Activated naive CD8-positive, alpha-beta T cell treated with anti-CD3 and anti-CD28 coated beads, Interleukin-2, amount 50 U/mL, for 24 hours (primary cell): ENCODE measurements around the gene LATS1.
"Not testable (repeated sequence)": the region's sequence is repeated elsewhere in the genome, so short reads cannot be mapped to it uniquely, and the experiment has no call there.

ENCODE experiments used
- ATAC-seq: fragments of 150-1000 bp; cut with Tn5 transposase; one replicate; pipeline ENCODE4 v1.10.0; 2021
- DNase-seq: peaks from one replicate; pipeline ENCODE4 v3.0.0; 2021
- H3K27ac Mint-ChIP-seq: one replicate; pipeline ENCODE4 v1.8.0; 2021; ENCODE audit warnings: mild to moderate bottlenecking, mixed read lengths
- H3K27me3 Mint-ChIP-seq: one replicate; pipeline ENCODE4 v1.8.0; 2021; ENCODE audit warnings: mixed read lengths
- H3K36me3 Mint-ChIP-seq: one replicate; pipeline ENCODE4 v1.8.0; 2021; ENCODE audit warnings: low read depth, mixed read lengths
- H3K4me1 Mint-ChIP-seq: one replicate; pipeline ENCODE4 v1.8.0; 2021; ENCODE audit warnings: mixed read lengths
- H3K4me3 Mint-ChIP-seq: one replicate; pipeline ENCODE4 v1.8.0; 2021; ENCODE audit warnings: mild to moderate bottlenecking, moderate library complexity, mixed read lengths
- H3K9me3 Mint-ChIP-seq: one replicate; pipeline ENCODE4 v1.8.0; 2021; ENCODE audit warnings: mixed read lengths

LATS1 gene

GRCh38 chr6:149749082-149749593 lies 31.2 kb upstream of the LATS1 start:
- peak overlapping the region; percentile 84 for H3K27ac Mint-ChIP-seq
- peaks cover 61% of the 10 kb centered on the region for H3K4me1 Mint-ChIP-seq
- peak overlapping the region; percentile 92 for H3K4me3 Mint-ChIP-seq
- DNase-seq, H3K36me3 Mint-ChIP-seq, H3K9me3 Mint-ChIP-seq, H3K27me3 Mint-ChIP-seq: not testable (repeated sequence)
- ATAC-seq, result peak; percentile 5

DNA sequence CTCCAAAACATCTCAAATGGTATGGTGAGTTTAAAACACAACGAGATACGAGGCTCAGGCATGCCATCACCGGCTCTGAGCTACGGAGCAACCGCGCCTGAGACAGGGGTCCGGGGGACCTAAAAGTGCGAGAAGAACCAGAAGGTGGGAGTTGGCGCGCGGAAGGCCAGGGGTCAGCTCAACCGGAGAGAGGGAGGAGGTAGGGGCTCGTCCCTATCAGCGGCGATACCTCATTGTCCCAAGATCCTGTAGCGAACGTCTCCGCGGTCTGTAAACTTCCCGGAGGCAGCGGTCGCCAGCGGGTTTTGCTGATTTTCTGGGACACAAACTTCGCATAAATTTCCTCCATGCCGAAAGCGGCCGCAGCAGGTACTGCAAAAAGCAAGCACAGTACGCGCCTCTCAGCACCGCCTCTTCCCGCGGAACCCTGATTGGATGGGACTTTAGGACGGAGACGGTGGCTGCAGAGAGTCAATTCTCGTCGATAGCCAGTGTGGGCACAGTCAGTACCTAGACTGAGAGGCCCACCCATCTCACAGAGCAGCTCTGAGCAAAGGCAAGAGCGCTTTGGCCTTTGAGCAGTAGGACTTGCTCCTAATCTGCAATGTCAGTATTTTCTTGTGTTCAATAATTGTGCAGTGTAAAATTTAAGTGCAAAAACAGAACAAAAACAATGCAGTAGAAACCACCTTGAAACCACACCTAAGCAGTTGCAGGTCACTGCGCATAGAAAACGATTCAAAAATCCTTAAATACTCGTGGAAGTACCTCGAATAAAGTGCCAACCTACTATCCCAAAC lies 28.4 kb upstream of the LATS1 start, which contains the start of gene NUP43:
Gene NUP43 (minus strand): TSS at position 383 of the 800 bp plus-strand sequence. CDS start 34 bp downstream, at position 349.
- Mint-ChIP-seq H3K4me1 (peaks cover 45% of the 10 kb centered on the region), H3K27me3 (no peaks in the 10 kb centered on the region), H3K27ac (peak within 1 kb of the TSS; percentile 87), H3K4me3 (peak within 1 kb of the TSS; percentile 97), H3K36me3 (peaks cover 18% of the 10 kb centered on the region), H3K9me3 (no peaks in the 10 kb centered on the region)
- peak; percentile 93 for DNase-seq
- peak; percentile 66 for ATAC-seq

GRCh38 chr6:149745252-149745651 lies 27.4 kb upstream of the LATS1 start:
- H3K4me3 Mint-ChIP-seq, result peak overlapping the region; percentile 97
- not testable (repeated sequence) for H3K9me3 Mint-ChIP-seq, DNase-seq, ATAC-seq, H3K27me3 Mint-ChIP-seq
- peaks cover 25% of the 10 kb centered on the region for H3K36me3 Mint-ChIP-seq
- H3K4me1 Mint-ChIP-seq, result peaks cover 35% of the 10 kb centered on the region
- H3K27ac Mint-ChIP-seq, result peak overlapping the region; percentile 87

- H3K27me3 Mint-ChIP-seq, result no peaks in the 10 kb centered on the region
- no peak overlapping the region for H3K27ac Mint-ChIP-seq
- DNase-seq (no peak), ATAC-seq (no peak)
- no peak overlapping the region for H3K4me3 Mint-ChIP-seq
- peaks cover 31% of the 10 kb centered on the region for H3K36me3 Mint-ChIP-seq
- H3K9me3 Mint-ChIP-seq, result no peaks in the 10 kb centered on the region
- no peaks in the 10 kb centered on the region for H3K4me1 Mint-ChIP-seq
Observed at GRCh38 chr6:149734915-149735314, 17.0 kb upstream of the LATS1 start.

DNA sequence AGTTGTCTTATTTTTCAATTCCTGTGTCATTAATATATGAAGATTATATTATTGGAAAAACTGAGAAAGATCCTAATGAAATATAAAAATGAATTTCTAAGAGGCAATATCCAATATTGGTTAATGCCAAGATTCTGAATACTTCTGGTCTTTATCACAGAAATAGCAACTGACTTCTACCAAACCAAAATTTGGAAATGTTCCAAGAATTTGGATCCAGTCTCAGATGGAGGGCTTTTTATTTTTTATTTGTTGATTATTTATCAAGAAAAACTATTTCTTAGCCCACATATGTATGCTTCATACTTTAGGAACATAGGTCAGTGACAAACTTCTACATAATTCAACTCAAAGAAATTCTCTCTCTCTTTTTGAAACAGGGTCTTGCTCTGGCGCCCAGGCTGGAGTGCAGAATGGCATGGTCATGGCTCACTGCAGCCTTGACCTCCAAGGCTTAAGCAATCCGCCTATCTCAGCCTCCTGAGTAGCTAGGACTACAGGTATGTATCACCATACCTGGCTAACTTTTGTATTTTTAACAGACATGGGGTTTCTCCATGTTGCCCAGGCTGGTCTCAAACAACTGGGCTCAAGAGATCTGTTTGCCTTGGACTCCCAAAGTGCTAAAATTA lies 15.3 kb upstream of the LATS1 start:
- ATAC-seq (no peak), DNase-seq (no peak)
- Mint-ChIP-seq H3K9me3 (no peaks in the 10 kb centered on the region), H3K4me1 (peaks cover 10% of the 10 kb centered on the region), H3K4me3 (no peak overlapping the region), H3K27me3 (no peaks in the 10 kb centered on the region), H3K36me3 (peaks cover 36% of the 10 kb centered on the region), H3K27ac (no peak overlapping the region)

DNA sequence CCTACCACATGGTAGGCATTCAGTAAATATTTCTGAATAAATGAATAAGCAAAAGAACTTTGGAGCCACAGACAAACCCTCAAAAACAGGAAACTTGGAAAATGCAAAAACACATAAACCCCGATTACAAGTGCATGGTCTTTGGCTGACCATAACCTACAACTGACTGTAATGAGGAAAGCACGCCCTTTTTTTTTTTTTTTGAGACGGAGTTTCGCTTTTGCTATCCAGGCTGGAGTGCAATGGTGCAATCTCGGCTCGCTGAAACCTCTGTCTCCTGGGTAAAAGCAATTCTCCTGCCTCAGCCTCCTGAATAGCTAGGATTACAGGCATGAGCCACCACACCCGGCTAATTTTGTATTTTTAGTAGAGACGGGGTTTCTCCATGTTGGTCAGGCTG lies 11.9 kb upstream of the LATS1 start:
- DNase-seq (no peak), ATAC-seq (no peak)
- Mint-ChIP-seq H3K4me3 (no peak overlapping the region), H3K36me3 (peaks cover 38% of the 10 kb centered on the region), H3K9me3 (no peaks in the 10 kb centered on the region), H3K4me1 (peaks cover 10% of the 10 kb centered on the region), H3K27ac (no peak overlapping the region), H3K27me3 (no peaks in the 10 kb centered on the region)

- Mint-ChIP-seq H3K4me3 (no peak overlapping the region), H3K36me3 (peaks cover 43% of the 10 kb centered on the region), H3K9me3 (no peaks in the 10 kb centered on the region), H3K27me3 (no peaks in the 10 kb centered on the region), H3K4me1 (peaks cover 11% of the 10 kb centered on the region), H3K27ac (peak overlapping the region; percentile 64)
- DNase-seq, result no peak
- no peak for ATAC-seq
Observed at GRCh38 chr6:149728499-149729234, 10.8 kb upstream of the LATS1 start.

DNA sequence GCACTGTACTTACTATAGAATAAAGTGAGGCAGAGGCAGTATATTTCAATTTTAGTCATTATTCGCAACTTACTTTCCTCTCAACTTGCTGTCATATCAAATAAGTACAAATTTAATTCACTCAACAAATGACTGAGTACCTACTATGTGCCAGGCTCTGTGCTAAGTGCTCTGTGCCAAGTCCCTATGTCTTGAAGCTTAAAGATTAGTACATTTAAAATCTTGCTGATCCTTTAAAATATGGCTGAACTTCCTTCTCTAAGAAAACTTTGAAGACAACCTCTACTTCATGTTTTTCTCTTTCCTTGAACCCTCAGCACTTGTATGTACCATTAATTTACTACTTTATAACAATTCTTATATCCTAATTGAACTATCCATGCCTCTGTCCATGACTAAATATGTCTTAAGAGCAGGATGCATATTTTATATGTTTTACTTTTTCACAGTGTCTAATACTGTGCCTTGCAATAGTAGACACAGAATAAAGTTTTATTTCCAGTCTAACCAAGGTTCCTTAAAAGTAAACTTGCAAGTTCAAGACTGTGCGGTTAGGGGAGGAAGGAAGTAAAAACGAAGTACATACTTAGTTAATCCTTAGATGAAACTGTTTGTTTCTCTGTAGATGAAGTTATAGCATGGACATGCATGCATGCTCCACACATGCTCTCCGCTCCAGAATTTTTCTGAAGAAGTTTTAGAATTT lies 10.0 kb upstream of the LATS1 start:
- H3K27ac Mint-ChIP-seq, result no peak overlapping the region
- DNase-seq (no peak), ATAC-seq (no peak)
- H3K4me1 Mint-ChIP-seq, result peaks cover 11% of the 10 kb centered on the region
- H3K9me3 Mint-ChIP-seq, result no peaks in the 10 kb centered on the region
- no peak overlapping the region for H3K4me3 Mint-ChIP-seq
- peaks cover 40% of the 10 kb centered on the region for H3K36me3 Mint-ChIP-seq
- H3K27me3 Mint-ChIP-seq, result no peaks in the 10 kb centered on the region

DNA sequence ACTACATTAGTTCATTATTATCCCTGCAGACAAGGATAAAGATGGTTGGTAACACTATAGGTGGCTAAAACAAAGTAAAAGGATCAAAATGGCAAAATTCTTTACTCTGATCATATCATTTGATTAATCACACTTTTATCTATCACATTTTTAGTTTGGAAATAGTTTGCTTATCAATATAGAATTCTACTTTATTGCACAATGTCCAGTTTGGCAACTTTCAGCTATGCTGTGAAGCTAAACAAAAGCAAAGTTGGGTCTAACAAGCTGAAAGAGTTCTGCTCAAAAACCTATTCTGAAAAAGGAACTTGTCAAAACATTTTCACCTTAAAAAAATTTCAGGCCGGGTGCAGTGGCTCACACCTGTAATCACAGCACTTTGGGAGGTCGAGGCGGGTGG lies 7.9 kb upstream of the LATS1 start:
- DNase-seq, result no peak
- Mint-ChIP-seq H3K36me3 (peaks cover 36% of the 10 kb centered on the region), H3K9me3 (no peaks in the 10 kb centered on the region), H3K4me1 (peaks cover 11% of the 10 kb centered on the region), H3K4me3 (no peak overlapping the region), H3K27me3 (no peaks in the 10 kb centered on the region), H3K27ac (no peak overlapping the region)
- no peak for ATAC-seq

GRCh38 chr6:149723771-149724417 lies 6.0 kb upstream of the LATS1 start:
- Mint-ChIP-seq H3K9me3 (no peaks in the 10 kb centered on the region), H3K27me3 (no peaks in the 10 kb centered on the region), H3K27ac (no peak overlapping the region), H3K36me3 (peaks cover 26% of the 10 kb centered on the region), H3K4me3 (no peak overlapping the region), H3K4me1 (peaks cover 8% of the 10 kb centered on the region)
- DNase-seq (peak; percentile 24), ATAC-seq (peak; percentile 95)

GRCh38 chr6:149723262-149723661 lies 5.4 kb upstream of the LATS1 start:
- Mint-ChIP-seq H3K27me3 (no peaks in the 10 kb centered on the region), H3K4me3 (no peak overlapping the region), H3K27ac (no peak overlapping the region), H3K36me3 (peaks cover 20% of the 10 kb centered on the region), H3K4me1 (peaks cover 8% of the 10 kb centered on the region), H3K9me3 (no peaks in the 10 kb centered on the region)
- no peak for DNase-seq
- ATAC-seq, result no peak

DNA sequence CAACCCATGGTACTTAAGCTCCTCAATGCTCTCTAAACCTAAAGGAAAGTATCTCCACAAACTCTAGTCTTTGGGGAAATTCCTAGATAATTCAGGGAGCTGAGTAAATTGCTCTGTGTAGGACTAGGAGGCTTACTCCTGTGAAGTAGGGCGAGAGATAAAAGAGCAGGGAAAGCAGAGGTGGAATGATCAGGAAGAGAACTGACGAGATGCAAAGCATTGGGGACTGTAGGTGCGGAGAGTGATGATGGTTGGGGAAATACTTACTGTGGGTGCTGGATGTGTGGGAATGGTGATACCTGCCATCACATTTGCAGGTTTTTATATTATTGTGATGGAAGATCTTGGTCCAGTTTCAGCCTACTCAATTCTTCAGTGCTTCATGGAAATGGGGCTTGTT lies 1.6 kb upstream of the LATS1 start:
- Mint-ChIP-seq H3K4me1 (peaks cover 27% of the 10 kb centered on the region), H3K27me3 (no peaks in the 10 kb centered on the region), H3K27ac (no peak overlapping the region), H3K4me3 (no peak overlapping the region), H3K9me3 (no peaks in the 10 kb centered on the region), H3K36me3 (peaks cover 10% of the 10 kb centered on the region)
- ATAC-seq, result no peak
- DNase-seq, result no peak

GRCh38 chr6:149717255-149717587 lies 680 bp downstream of the LATS1 start:
- H3K27me3 Mint-ChIP-seq, result no peaks in the 10 kb centered on the region
- peak overlapping the region; percentile 99 for H3K4me3 Mint-ChIP-seq
- no peaks in the 10 kb centered on the region for H3K9me3 Mint-ChIP-seq
- H3K4me1 Mint-ChIP-seq, result peaks cover 37% of the 10 kb centered on the region
- H3K36me3 Mint-ChIP-seq, result peaks cover 10% of the 10 kb centered on the region
- peak overlapping the region; percentile 94 for H3K27ac Mint-ChIP-seq
- DNase-seq (no peak), ATAC-seq (no peak)
